ENCODE results near the gene PKMYT1. TPM values are rescaled to one million over a fixed set of nuclear protein-coding genes. Genes with fewer than 3 reads are reported as not detected.

PKMYT1 gene
- 21.1 to 22.0 TPM (median 21.8 TPM) in 3 replicates for total RNA-seq

DNA sequence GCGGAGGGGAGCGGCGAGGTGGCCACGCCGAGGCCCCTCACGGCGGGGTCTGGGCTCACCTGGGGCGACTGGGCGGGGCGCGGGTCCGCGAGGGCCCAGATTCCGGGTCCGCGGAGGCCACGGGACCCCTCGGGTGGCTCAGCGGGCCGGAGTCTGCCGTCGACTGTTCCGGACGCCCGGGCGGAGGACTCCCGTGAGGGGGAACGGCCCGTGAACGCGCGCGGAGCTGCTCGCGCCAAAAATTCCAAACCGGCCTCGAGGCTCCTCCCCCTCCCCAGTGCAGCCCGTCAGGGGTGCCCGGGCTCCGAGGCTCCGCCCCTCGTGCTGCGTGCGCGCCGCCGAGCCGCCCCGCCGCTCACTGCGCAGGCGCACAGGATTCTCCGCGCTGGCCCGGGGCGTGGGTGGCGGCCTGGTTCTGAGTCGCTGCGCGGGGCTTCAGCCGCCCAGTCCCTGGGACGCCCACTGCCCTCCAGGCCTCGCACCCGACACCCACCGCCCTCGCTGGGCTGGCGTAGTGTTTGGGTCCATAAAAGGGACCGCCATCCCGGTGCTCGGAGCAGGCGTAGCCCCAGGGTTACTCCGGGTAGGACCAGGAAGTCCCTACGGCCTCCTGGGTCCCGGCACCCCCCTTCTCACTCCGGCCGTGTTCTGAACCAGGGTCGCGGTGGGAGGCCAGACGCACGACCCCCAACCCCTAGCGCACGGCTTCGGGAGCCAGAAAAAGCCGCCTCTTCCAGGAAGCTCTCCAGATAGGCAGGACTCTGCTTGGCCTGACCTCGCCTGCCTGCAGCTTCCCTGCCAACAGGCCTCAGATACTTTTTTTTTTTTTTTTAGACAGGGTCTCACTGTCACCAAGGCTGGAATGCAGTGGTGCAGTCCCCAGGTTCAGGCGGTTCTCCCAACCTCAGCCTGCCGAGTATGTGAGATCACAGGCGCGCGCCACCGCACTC lies at the start of gene PKMYT1:
Gene PKMYT1, minus strand, starts transcription at position 220 of the 950 bp plus-strand sequence. CDS start 789 bp downstream, outside the sequence.
- no peaks in the 10 kb centered on the region for H3K36me3 Mint-ChIP-seq
- peak within 1 kb of the TSS; percentile 75 for H3K4me3 Mint-ChIP-seq
- H3K27ac Mint-ChIP-seq, result peak within 1 kb of the TSS; percentile 87
- H3K4me1 Mint-ChIP-seq, result peaks cover 20% of the 10 kb centered on the region
- H3K9me3 Mint-ChIP-seq, result no peaks in the 10 kb centered on the region
- peak; percentile 93 to 97 for DNase-seq (ENCODE audit: low spot score in 2 of 2, unreplicated experiment in 2 of 2)
- TF ChIP-seq, protein P1, sequence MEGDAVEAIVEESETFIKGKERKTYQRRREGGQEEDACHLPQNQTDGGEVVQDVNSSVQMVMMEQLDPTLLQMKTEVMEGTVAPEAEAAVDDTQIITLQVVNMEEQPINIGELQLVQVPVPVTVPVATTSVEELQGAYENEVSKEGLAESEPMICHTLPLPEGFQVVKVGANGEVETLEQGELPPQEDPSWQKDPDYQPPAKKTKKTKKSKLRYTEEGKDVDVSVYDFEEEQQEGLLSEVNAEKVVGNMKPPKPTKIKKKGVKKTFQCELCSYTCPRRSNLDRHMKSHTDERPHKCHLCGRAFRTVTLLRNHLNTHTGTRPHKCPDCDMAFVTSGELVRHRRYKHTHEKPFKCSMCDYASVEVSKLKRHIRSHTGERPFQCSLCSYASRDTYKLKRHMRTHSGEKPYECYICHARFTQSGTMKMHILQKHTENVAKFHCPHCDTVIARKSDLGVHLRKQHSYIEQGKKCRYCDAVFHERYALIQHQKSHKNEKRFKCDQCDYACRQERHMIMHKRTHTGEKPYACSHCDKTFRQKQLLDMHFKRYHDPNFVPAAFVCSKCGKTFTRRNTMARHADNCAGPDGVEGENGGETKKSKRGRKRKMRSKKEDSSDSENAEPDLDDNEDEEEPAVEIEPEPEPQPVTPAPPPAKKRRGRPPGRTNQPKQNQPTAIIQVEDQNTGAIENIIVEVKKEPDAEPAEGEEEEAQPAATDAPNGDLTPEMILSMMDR (IDR thresholded peaks at IDR 0.05; ENCODE audit: unreplicated experiment), result no peak
- H3K27me3 Mint-ChIP-seq (ENCODE audit: low read depth), result peaks cover 2% of the 10 kb centered on the region

DNA sequence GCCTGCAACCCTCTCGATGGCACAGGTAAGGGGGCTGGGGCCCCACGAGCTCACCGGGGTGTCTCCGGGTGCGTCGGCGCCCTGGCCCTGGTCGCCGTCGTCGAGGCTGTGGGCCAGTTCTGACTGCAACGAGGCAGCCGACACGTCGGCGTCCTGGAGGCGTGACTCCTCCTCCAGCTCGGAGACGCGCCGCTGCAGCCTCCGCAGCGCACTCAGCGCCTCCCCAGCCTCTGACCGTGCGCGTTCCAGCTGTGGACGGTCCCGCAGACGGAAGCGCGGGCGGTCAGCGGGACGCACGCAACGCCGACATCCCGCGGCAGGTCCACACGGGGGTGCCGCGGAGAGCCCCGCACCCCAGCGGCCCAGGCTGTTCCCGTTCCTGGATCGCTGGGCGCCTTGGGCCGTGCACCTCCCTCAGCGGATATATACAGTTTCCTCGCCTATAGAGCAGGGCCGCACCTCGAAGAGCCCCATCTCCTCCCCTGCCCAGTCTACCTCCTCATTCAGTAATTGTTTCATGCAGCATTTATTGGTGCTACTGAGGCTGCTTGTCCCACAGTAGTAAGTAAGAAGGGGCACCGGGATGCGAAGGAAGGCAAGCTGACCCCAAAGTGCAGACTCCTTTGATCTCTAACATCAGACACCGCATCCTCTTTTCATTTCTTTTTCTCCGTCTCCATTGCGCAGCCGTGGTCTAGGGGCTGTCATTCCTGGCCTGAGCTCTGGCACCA lies 49.4 kb upstream of the PKMYT1 start:
- peaks cover 9% of the 10 kb centered on the region for H3K36me3 Mint-ChIP-seq
- H3K27ac Mint-ChIP-seq, result no peak overlapping the region
- TF ChIP-seq, protein P1 (IDR thresholded peaks at IDR 0.05; ENCODE audit: unreplicated experiment), result no peak
- H3K4me3 Mint-ChIP-seq, result no peak overlapping the region
- DNase-seq (ENCODE audit: low spot score in 2 of 2, unreplicated experiment in 2 of 2), result no peak
- H3K4me1 Mint-ChIP-seq, result peaks cover 5% of the 10 kb centered on the region
- H3K9me3 Mint-ChIP-seq, result no peaks in the 10 kb centered on the region
- peaks cover 29% of the 10 kb centered on the region for H3K27me3 Mint-ChIP-seq (ENCODE audit: low read depth)

DNA sequence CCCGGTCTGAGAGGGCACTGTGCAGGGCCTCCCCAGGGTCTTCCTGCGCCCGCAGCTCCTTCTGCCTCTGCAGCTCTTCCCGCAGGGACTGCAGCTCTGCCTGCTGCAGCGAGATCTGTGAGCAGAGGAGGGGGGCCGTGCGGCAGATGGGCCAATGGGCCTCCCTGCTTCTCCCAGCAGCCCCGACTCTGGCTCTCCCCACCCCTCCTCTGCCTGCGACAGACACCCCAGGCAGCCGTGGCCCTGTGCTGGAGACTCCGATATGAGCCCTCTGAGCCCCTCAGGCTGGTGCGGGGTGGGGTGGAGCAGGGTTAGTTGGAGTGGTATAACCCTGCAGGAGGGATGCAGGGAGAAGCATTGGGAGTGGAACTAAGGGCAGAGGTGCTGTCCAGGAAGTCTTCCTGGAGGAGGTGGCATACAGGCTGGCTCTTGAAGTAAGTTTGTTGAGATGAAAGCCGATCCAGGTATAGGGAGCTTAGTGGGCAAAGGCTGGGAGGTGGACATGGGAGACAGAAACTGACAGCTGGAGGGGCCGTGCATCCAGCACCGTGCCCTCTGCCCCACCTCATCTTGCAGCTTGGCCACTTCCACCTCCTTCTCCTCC lies 48.6 kb upstream of the PKMYT1 start:
- Mint-ChIP-seq H3K27ac (no peak overlapping the region), H3K9me3 (no peaks in the 10 kb centered on the region), H3K4me1 (peaks cover 8% of the 10 kb centered on the region), H3K36me3 (peaks cover 11% of the 10 kb centered on the region), H3K27me3 (ENCODE audit: low read depth) (peaks cover 21% of the 10 kb centered on the region), H3K4me3 (no peak overlapping the region)
- DNase-seq (ENCODE audit: low spot score in 2 of 2, unreplicated experiment in 2 of 2), result no peak
- TF ChIP-seq, protein P1 (IDR thresholded peaks at IDR 0.05; ENCODE audit: unreplicated experiment), result no peak

DNA sequence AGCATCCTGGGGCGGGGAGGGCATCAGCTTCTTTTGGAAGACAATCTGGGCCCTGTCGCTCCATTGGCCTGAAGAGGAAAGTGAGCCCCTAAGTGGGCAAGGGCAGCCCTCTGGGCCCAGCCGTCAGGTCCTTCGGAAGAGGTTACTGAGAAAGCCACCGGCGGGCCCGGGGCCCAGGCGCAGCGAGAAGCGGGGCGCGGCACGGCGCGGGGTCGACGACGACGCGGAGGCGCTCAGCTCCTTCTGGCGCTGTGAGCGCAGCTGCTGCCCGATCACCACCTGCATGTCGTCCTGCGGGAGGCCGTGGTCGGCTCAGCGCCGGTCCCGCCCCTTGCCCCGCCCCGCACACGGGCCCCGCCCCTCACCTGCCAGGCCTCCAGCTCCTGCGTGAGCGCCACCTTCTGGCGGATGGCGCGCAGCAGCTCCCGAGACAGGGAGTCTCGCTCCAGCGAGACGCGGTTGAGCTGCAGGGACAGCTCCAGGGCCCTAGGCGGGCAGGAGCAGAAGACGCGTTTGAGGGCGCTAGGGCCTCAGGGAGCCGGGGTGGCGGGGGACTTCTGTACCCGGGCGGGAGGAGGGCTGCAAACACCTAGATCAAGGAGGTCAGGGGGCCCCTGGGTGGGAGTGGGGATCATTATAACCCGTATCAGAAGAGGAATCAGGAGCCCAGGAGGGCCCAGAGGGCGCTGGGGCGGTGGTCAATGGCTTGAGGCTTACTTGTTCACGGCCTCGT lies 47.9 kb upstream of the PKMYT1 start:
- Mint-ChIP-seq H3K36me3 (peaks cover 11% of the 10 kb centered on the region), H3K4me3 (no peak overlapping the region), H3K27ac (no peak overlapping the region), H3K9me3 (no peaks in the 10 kb centered on the region), H3K27me3 (ENCODE audit: low read depth) (peaks cover 14% of the 10 kb centered on the region), H3K4me1 (peaks cover 13% of the 10 kb centered on the region)
- TF ChIP-seq, protein P1 (IDR thresholded peaks at IDR 0.05; ENCODE audit: unreplicated experiment), result peak; percentile 82
- DNase-seq (ENCODE audit: low spot score in 2 of 2, unreplicated experiment in 2 of 2), result peak; percentile 87 to 92

DNA sequence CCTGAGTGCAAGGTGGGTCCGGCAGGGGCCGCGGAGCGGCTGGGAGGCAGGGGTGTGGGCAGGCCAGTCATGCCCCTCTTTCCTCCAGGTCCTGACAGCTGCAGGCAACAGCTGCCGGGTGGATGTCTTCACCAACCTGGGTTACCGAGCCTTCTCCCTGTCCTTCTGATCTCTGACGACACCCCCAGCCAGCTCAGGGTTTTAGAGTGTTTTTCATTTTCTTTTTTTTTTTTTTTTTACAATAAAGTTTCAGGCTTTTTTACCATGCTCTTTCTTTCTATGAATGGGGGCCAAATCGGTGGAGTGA lies 47.2 kb upstream of the PKMYT1 start:
- Mint-ChIP-seq H3K27ac (no peak overlapping the region), H3K4me1 (peaks cover 20% of the 10 kb centered on the region), H3K9me3 (no peaks in the 10 kb centered on the region)

More for the DNA sequence above, 47.2 kb upstream of the PKMYT1 start:
- peaks cover 8% of the 10 kb centered on the region for H3K27me3 Mint-ChIP-seq (ENCODE audit: low read depth)
- no peak for DNase-seq (ENCODE audit: low spot score in 2 of 2, unreplicated experiment in 2 of 2)
- H3K4me3 Mint-ChIP-seq, result no peak overlapping the region
- TF ChIP-seq, protein P1 (IDR thresholded peaks at IDR 0.05; ENCODE audit: unreplicated experiment), result no peak
- H3K36me3 Mint-ChIP-seq, result peaks cover 11% of the 10 kb centered on the region

Data from mesothelial cell of epicardium (in vitro differentiated cells).